C4-2B (cell line): ENCODE results near the gene ZNF354B.
"Not testable (repeated sequence)": the region's sequence is repeated elsewhere in the genome, so short reads cannot be mapped to it uniquely, and the experiment has no call there.

Source experiments
- H3K27ac ChIP-seq: fragments of 450-650 bp; 2 replicates; pipeline ENCODE4 v1.5.1; 2017
- ZFX ChIP-seq: fragments of 450-650 bp; IDR thresholded peaks from 2 replicates; pipeline ENCODE4 v1.6.1; 2017
- TF ChIP-seq, protein P1 (sequence below): fragments of 450-650 bp; conservative IDR thresholded peaks from 2 replicates; pipeline ENCODE4 v1.5.1; 2017; ENCODE audit warnings: mild to moderate bottlenecking

Gene ZNF354B

GRCh38 chr5:178861627-178862026 is 1.9 kb downstream of the ZNF354B start:
- TF ChIP-seq, protein P1, sequence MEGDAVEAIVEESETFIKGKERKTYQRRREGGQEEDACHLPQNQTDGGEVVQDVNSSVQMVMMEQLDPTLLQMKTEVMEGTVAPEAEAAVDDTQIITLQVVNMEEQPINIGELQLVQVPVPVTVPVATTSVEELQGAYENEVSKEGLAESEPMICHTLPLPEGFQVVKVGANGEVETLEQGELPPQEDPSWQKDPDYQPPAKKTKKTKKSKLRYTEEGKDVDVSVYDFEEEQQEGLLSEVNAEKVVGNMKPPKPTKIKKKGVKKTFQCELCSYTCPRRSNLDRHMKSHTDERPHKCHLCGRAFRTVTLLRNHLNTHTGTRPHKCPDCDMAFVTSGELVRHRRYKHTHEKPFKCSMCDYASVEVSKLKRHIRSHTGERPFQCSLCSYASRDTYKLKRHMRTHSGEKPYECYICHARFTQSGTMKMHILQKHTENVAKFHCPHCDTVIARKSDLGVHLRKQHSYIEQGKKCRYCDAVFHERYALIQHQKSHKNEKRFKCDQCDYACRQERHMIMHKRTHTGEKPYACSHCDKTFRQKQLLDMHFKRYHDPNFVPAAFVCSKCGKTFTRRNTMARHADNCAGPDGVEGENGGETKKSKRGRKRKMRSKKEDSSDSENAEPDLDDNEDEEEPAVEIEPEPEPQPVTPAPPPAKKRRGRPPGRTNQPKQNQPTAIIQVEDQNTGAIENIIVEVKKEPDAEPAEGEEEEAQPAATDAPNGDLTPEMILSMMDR: no peak
- no peak for TF ChIP-seq ZFX
- no peak overlapping the region for H3K27ac ChIP-seq

GRCh38 chr5:178866946-178867345 is 7.2 kb downstream of the ZNF354B start:
- TF ChIP-seq, protein P1: no peak
- no peak for TF ChIP-seq ZFX
- H3K27ac ChIP-seq: no peak overlapping the region

GRCh38 chr5:178869577-178869976 is 9.8 kb downstream of the ZNF354B start:
- TF ChIP-seq ZFX: no peak
- TF ChIP-seq, protein P1: no peak
- H3K27ac ChIP-seq: no peak overlapping the region

DNA sequence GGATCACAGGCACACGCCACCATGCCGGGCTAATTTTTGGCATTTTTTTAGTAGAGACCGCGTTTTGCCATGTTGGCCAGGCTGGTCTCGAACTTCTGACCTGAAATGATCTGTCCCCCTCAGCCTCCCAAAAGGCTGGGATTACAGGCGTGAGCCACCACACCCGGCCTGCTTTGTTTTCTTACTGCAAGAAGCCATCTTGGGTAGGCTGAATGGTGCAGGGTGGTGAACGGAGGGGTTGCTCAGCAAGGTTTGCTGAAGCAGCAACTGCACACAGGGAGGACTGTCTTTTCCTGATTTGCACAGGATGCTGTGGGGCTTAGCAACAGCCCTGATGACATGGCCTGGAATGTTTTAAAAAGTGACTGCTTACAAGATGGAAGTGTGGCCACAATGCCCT is 10.7 kb downstream of the ZNF354B start:
- no peak for TF ChIP-seq ZFX
- H3K27ac ChIP-seq: no peak overlapping the region

- H3K27ac ChIP-seq: no peak overlapping the region
- TF ChIP-seq, protein P1: no peak
- no peak for TF ChIP-seq ZFX
These were observed 12.5 kb downstream of the ZNF354B start for GRCh38 chr5:178872302-178872701.

- not testable (repeated sequence) for H3K27ac ChIP-seq
These were observed 23.5 kb downstream of the ZNF354B start for GRCh38 chr5:178883115-178883694.

- no peak overlapping the region for H3K27ac ChIP-seq
- TF ChIP-seq, protein P1: no peak
These were observed 24.2 kb downstream of the ZNF354B start for GRCh38 chr5:178883815-178884430.

- H3K27ac ChIP-seq: peak within 1 kb of the TSS; percentile 59
- TF ChIP-seq ZFX: peak; percentile 97
- TF ChIP-seq, protein P1: no peak
These were observed 36.1 kb downstream of the ZNF354B start, which contains the start of gene ZFP2 for GRCh38 chr5:178895615-178896571. Gene ZFP2 (plus strand): TSS chr5:178895913. CDS start chr5:178931314, 35,401 bp downstream.
